A549 (cell line): ENCODE measurements around the gene WNT8B. TPM values are rescaled to one million over a fixed set of nuclear protein-coding genes. Genes with fewer than 3 reads are reported as not detected.

Experiments used
- ATAC-seq, 2 experiments: fragments of 200-7000 bp in 1 of 2; fragments of >200 bp in 1 of 2; cut with Nextera tagmentation in 1 of 2; cut with Tn5 transposase in 1 of 2; 3 replicates each; pipeline versions ENCODE4 v1.8.0 to v1.9.1; 2018 to 2020; ENCODE audit warnings: mild to moderate bottlenecking in 1 of 2, moderate library complexity in 1 of 2
- CTCF ChIA-PET: fragments of 300-600 bp; sonication (Branson Sonifier 250); formaldehyde crosslinking; extraction: SDS; loops from one replicate; lab custom pipeline; 2021; ENCODE audit warnings: antibody characterized with exemption, inconsistent platforms; lab: Yijun Ruan, JAX
- POLR2A ChIA-PET: fragments of 350-600 bp; formaldehyde crosslinking; extraction: SDS; loops from one replicate; lab custom pipeline; 2021; ENCODE audit warnings: antibody characterized with exemption, inconsistent platforms; lab: Yijun Ruan, JAX
- DNase-seq, 2 experiments: peaks; one replicate each; pipeline versions ENCODE4 v3.0.0 to v3.0.0-alpha.2; 2011 to 2016; ENCODE audit warnings: low read depth in 1 of 2, low spot score in 1 of 2
- FAIRE-seq: peaks from 2 replicates; lab custom pipeline; 2011; peaks lifted over from hg19 to GRCh38; lab: Jason Lieb, UNC
- H3K27ac ChIP-seq, 2 experiments: fragments of >200 bp; sonication (Bioruptor Twin); formaldehyde crosslinking; 3 replicates each; pipeline ENCODE4 v1.5.1; 2016 to 2017
- H3K4me1 ChIP-seq: fragments of >200 bp; sonication (Bioruptor Twin); formaldehyde crosslinking; 3 replicates; pipeline ENCODE4 v1.6.1; 2016
- H3K4me2 ChIP-seq: fragments of >200 bp; sonication (Bioruptor Twin); formaldehyde crosslinking; 3 replicates; pipeline ENCODE4 v1.6.1; 2016
- H3K4me3 ChIP-seq: fragments of >200 bp; sonication (Bioruptor Twin); formaldehyde crosslinking; 3 replicates; pipeline ENCODE4 v1.5.1; 2016
- H3K9me3 ChIP-seq: fragments of >200 bp; sonication (Bioruptor Twin); formaldehyde crosslinking; 3 replicates; pipeline ENCODE4 v1.6.1; 2016
- ATOH8 ChIP-seq: fragments of 250-450 bp; sonication (Bioruptor Pico); IDR thresholded peaks from 2 replicates; pipeline ENCODE4 v1.5.0; 2020; ENCODE audit warnings: low read depth, mild to moderate bottlenecking, moderate library complexity
- CEBPB ChIP-seq, 2 experiments: fragments of >200 bp in 1 of 2; sonication (Bioruptor Twin) in 1 of 2; formaldehyde crosslinking in 1 of 2; IDR thresholded peaks; 2 replicates each; pipeline ENCODE4 v1.6.1; 2012 to 2016
- EP300 ChIP-seq, 2 experiments: fragments of >200 bp; sonication (Bioruptor Twin); formaldehyde crosslinking; IDR thresholded peaks; 2 replicates in 1 of 2; 3 replicates in 1 of 2; pipeline ENCODE4 v1.6.1; 2016 to 2017
- HOXB13 ChIP-seq: fragments of 250-450 bp; sonication (Bioruptor Pico); IDR thresholded peaks from 2 replicates; pipeline ENCODE4 v1.5.0; 2020; ENCODE audit warnings: low read depth, mild to moderate bottlenecking, moderate library complexity
- JUN ChIP-seq, 2 experiments: fragments of >200 bp; sonication (Bioruptor Twin); formaldehyde crosslinking; IDR thresholded peaks; 2 replicates in 1 of 2; 3 replicates in 1 of 2; pipeline ENCODE4 v1.6.1; 2016 to 2017
- RARB ChIP-seq: fragments of 250-450 bp; sonication (Bioruptor Pico); IDR thresholded peaks from 2 replicates; pipeline ENCODE4 v1.8.0; 2021; ENCODE audit warnings: mild to moderate bottlenecking, moderate library complexity
- SREBF2 ChIP-seq: fragments of 450-650 bp; IDR thresholded peaks from 2 replicates; pipeline ENCODE4 v1.6.1; 2014; ENCODE audit warnings: mild to moderate bottlenecking, moderate library complexity
- ZFP36 ChIP-seq: fragments of 450-650 bp; IDR thresholded peaks from 2 replicates; pipeline ENCODE4 v1.6.1; 2014; ENCODE audit warnings: borderline replicate concordance; ENCODE audit not compliant: partially characterized antibody
- WGBS: methylation state at CpG from one replicate; pipeline ENCODE4 v1.1.6; 2017; ENCODE audit errors: missing lambda C conversion rate; 5-methylcytosine and 5-hydroxymethylcytosine counted together
- polyA plus RNA-seq, 4 experiments: library from polyadenylated mRNA; depleted of rRNA in 3 of 4; stranded (reverse); fragments of >200 nt; fragmentation: RNase III in 1 of 4; extraction: RNeasy Plus Mini Kit Qiagen cat#74134 plus additional on column Dnase treatment in 1 of 4; gene quantifications; 2 replicates in 3 of 4; 3 replicates in 1 of 4; pipeline ENCODE4 v1.2.3, GENCODE V29; 2011 to 2017
- TF ChIP-seq, protein P1 (sequence below): fragments of 200-600 bp; sonication (generic); IDR thresholded peaks from 2 replicates; pipeline ENCODE4 v1.6.1; 2016; ENCODE audit warnings: antibody characterized with exemption, mild to moderate bottlenecking, moderate library complexity
- TF ChIP-seq, protein P2 (sequence below): fragments of 150-350 bp; IDR thresholded peaks from 2 replicates; pipeline ENCODE4 v1.6.1; 2014; ENCODE audit warnings: low read depth, mild to moderate bottlenecking, low read length

Gene WNT8B
- polyA plus RNA-seq, 2 of the 4 experiments (the other 2 are of a cell fraction) = 0.04 to 0.05 TPM

- TF ChIP-seq, protein P1, sequence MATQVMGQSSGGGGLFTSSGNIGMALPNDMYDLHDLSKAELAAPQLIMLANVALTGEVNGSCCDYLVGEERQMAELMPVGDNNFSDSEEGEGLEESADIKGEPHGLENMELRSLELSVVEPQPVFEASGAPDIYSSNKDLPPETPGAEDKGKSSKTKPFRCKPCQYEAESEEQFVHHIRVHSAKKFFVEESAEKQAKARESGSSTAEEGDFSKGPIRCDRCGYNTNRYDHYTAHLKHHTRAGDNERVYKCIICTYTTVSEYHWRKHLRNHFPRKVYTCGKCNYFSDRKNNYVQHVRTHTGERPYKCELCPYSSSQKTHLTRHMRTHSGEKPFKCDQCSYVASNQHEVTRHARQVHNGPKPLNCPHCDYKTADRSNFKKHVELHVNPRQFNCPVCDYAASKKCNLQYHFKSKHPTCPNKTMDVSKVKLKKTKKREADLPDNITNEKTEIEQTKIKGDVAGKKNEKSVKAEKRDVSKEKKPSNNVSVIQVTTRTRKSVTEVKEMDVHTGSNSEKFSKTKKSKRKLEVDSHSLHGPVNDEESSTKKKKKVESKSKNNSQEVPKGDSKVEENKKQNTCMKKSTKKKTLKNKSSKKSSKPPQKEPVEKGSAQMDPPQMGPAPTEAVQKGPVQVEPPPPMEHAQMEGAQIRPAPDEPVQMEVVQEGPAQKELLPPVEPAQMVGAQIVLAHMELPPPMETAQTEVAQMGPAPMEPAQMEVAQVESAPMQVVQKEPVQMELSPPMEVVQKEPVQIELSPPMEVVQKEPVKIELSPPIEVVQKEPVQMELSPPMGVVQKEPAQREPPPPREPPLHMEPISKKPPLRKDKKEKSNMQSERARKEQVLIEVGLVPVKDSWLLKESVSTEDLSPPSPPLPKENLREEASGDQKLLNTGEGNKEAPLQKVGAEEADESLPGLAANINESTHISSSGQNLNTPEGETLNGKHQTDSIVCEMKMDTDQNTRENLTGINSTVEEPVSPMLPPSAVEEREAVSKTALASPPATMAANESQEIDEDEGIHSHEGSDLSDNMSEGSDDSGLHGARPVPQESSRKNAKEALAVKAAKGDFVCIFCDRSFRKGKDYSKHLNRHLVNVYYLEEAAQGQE = no peak
- TF ChIP-seq ATOH8 (CRISPR knock-in tag) = no peak
- TF ChIP-seq HOXB13 (CRISPR knock-in tag) = no peak
- TF ChIP-seq, all 56 proteins: peak for 0
Observed at GRCh38 chr10:100483876-100484666, 21.3 kb downstream of the WNT8B start (continued).

DNA sequence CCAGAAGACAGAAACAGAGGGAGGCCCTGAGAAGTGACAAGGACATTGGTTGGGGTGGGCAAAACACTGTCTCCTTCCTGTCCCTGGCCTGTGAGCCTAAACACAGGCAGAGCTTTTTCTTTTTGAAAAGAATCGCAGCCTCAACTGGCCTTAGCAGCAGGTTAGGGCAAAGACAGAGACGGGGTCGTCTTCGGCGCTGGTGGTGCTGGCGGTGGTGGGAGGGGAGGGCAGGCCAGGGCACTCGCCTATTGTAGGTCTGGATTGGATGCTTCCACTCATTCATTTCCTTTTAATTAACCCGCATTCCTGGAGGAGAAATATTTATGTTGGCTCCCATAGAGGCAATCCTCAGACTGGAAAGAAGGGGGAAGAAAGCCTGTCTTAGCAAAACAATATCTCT lies 22.6 kb downstream of the WNT8B start:
- CTCF ChIA-PET = interaction anchor here (1.0 to 25.5 kb wide), 5 partner anchors 11 to 393 kb away, joined by 3 to 381 read pairs (median 40); partner anchors contain the start of gene SEC31B
- TF ChIP-seq EP300 (IDR thresholded peaks at IDR 0.05) (no peak), ZFP36 (no peak), CEBPB (IDR thresholded peaks at IDR 0.05) (no peak)
- TF ChIP-seq, protein P2, sequence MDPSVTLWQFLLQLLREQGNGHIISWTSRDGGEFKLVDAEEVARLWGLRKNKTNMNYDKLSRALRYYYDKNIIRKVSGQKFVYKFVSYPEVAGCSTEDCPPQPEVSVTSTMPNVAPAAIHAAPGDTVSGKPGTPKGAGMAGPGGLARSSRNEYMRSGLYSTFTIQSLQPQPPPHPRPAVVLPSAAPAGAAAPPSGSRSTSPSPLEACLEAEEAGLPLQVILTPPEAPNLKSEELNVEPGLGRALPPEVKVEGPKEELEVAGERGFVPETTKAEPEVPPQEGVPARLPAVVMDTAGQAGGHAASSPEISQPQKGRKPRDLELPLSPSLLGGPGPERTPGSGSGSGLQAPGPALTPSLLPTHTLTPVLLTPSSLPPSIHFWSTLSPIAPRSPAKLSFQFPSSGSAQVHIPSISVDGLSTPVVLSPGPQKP = no peak
- TF ChIP-seq, all 56 proteins: peak for 0
- POLR2A ChIA-PET = no interaction called here
- Histone ChIP-seq H3K9me3 (no peaks in the 10 kb centered on the region), H3K27ac (no peak overlapping the region), H3K4me2 (no peak overlapping the region), H3K4me3 (no peak overlapping the region), H3K4me1 (0 out of 3 replicates have a peak, but pooled peaks cover 3% of the 10 kb centered on the region)
- 74% methylated on average over 8 of the region's 8 CpGs for WGBS
- DNase-seq = no peak
- ATAC-seq = no peak
- no peak for FAIRE-seq

DNA sequence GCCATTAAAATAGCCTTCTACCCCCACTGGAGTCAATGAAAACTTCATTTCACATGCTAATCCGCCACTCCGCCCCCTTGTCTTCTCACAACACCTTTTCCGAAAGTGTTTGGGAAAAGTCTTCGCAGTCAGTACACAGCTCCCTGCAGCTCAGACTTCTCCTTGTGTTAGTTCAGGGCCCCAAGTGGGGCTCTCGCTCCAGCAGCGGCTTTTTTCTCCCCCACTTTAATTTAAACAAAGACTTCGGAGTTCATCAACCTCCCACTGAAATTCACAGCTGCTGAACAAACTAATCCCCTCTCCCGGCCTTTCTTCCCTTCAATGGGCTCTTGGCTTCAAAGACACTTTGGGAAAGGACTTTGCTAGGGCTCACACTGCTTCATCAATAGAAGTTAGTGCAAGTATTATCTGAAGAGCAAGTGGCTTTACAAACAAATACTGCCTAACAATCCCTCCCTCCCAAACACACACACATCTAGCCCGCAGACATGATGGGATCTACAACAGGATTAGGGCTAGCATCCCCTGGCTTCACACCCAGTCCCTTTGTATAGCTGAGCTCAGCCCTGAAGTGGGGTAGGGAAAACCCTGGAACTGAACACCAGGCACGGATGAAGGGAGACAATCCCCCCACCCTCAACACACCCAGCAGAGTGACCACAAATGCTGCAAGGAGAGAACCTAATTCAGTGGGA lies 23.1 kb downstream of the WNT8B start:
- ATAC-seq = no peak
- no peak for FAIRE-seq
- no peak for DNase-seq
- 0 out of 3 replicates have a peak, but pooled peaks cover 3% of the 10 kb centered on the region for H3K4me1 ChIP-seq
- 81% methylated on average over 10 of the region's 10 CpGs for WGBS
- no peak for TF ChIP-seq SREBF2
- no peak for TF ChIP-seq JUN (IDR thresholded peaks at IDR 0.05)
- TF ChIP-seq RARB (CRISPR knock-in tag) = no peak
- no peak overlapping the region for H3K4me2 ChIP-seq
- ChIA-PET CTCF (interaction anchor here (0.8 to 25.5 kb wide), 6 partner anchors 11 to 392 kb away, joined by 3 to 381 read pairs (median 22); partner anchors contain the start of gene SEC31B), POLR2A (no interaction called here)
- H3K27ac ChIP-seq = no peak overlapping the region
- H3K9me3 ChIP-seq = no peaks in the 10 kb centered on the region
- H3K4me3 ChIP-seq = no peak overlapping the region

- DNase-seq (no peak), FAIRE-seq (no peak), ATAC-seq (no peak)
- Histone ChIP-seq H3K4me3 (no peak overlapping the region), H3K27ac (no peak overlapping the region), H3K4me1 (no peaks in the 10 kb centered on the region), H3K4me2 (no peak overlapping the region), H3K9me3 (no peaks in the 10 kb centered on the region)
- WGBS = 59% methylated on average over 4 of the region's 6 CpGs
- ChIA-PET CTCF (interaction anchor here (0.7 to 25.5 kb wide), 5 partner anchors 11 to 149 kb away, joined by 3 to 381 read pairs (median 4); partner anchors contain the start of gene SEC31B), POLR2A (interaction anchor here (0.6 kb wide), 1 partner anchor 235 kb away, joined by 5 read pairs; no protein-coding TSS in a partner anchor)
- no peak for TF ChIP-seq CEBPB (IDR thresholded peaks at IDR 0.05)
Observed at GRCh38 chr10:100487529-100487928, 24.7 kb downstream of the WNT8B start.
